GM12878 (cell line): ENCODE data around the gene TMEM72.

Experiments
- ASH2L ChIP-seq: fragments of 300-600, 200-600 bp; sonication (generic); IDR thresholded peaks from 2 replicates; pipeline ENCODE4 v1.6.1; 2017; ENCODE audit warnings: low read depth, mild to moderate bottlenecking, borderline replicate concordance
- ATF2 ChIP-seq: IDR thresholded peaks from 2 replicates; pipeline ENCODE4 v1.6.1; 2012; ENCODE audit warnings: low read length, inconsistent platforms
- BCL3 ChIP-seq: IDR thresholded peaks from 2 replicates; pipeline ENCODE4 v1.6.1; 2011; ENCODE audit warnings: borderline replicate concordance, low read depth, mild to moderate bottlenecking, moderate library complexity, low read length; ENCODE audit not compliant: insufficient read depth, poor library complexity, severe bottlenecking
- CHD2 ChIP-seq: IDR thresholded peaks from 2 replicates; pipeline ENCODE4 v1.6.1; 2011; ENCODE audit warnings: low read depth, low read length, improper control_type of control experiment, borderline replicate concordance
- CTCF ChIP-seq, 3 experiments: IDR thresholded peaks in 2 of 3; conservative IDR thresholded peaks in 1 of 3; 2 replicates each; pipeline ENCODE4 v1.5.1; 2011; ENCODE audit warnings: low read depth in 3 of 3, low read length in 3 of 3, mild to moderate bottlenecking in 3 of 3, control low read depth in 2 of 3, moderate library complexity in 2 of 3, inconsistent platforms in 1 of 3, mixed read lengths in 1 of 3; ENCODE audit not compliant: control insufficient read depth in 2 of 3, insufficient read depth in 1 of 3; ENCODE audit errors: extremely low read depth in 1 of 3
- FOS ChIP-seq: IDR thresholded peaks from 3 replicates; pipeline ENCODE4 v1.6.1; 2011; ENCODE audit warnings: borderline replicate concordance; ENCODE audit not compliant: insufficient read length; ENCODE audit errors: extremely low read depth
- HCFC1 ChIP-seq: fragments of 150-350 bp; IDR thresholded peaks from 2 replicates; pipeline ENCODE4 v1.6.1; 2014; ENCODE audit warnings: low read length
- NFYB ChIP-seq: IDR thresholded peaks from 2 replicates; pipeline ENCODE4 v1.6.1; 2011; ENCODE audit warnings: low read depth, mild to moderate bottlenecking, low read length, improper control_type of control experiment, moderate library complexity; ENCODE audit not compliant: insufficient read depth
- PBX3 ChIP-seq: IDR thresholded peaks from 2 replicates; pipeline ENCODE4 v1.6.1; 2011; ENCODE audit warnings: mild to moderate bottlenecking, low read depth, low read length, moderate library complexity; ENCODE audit not compliant: insufficient replicate concordance
- POLR2AphosphoS5 ChIP-seq: IDR thresholded peaks from 2 replicates; pipeline ENCODE4 v1.6.1; 2011; ENCODE audit warnings: mild to moderate bottlenecking, low read length, inconsistent platforms
- RAD21 ChIP-seq: IDR thresholded peaks from 2 replicates; pipeline ENCODE4 v1.6.1; 2011; ENCODE audit warnings: mild to moderate bottlenecking, low read depth, low read length, moderate library complexity; ENCODE audit not compliant: insufficient read depth
- STAT1 ChIP-seq: fragments of 450-650 bp; conservative IDR thresholded peaks from 2 replicates; pipeline ENCODE4 v1.6.1; 2014; ENCODE audit warnings: antibody characterized with exemption, mild to moderate bottlenecking
- ZNF384 ChIP-seq: IDR thresholded peaks from 2 replicates; pipeline ENCODE4 v1.6.1; 2012; ENCODE audit warnings: low read depth, mild to moderate bottlenecking, low read length, improper control_type of control experiment, borderline replicate concordance

DNA sequence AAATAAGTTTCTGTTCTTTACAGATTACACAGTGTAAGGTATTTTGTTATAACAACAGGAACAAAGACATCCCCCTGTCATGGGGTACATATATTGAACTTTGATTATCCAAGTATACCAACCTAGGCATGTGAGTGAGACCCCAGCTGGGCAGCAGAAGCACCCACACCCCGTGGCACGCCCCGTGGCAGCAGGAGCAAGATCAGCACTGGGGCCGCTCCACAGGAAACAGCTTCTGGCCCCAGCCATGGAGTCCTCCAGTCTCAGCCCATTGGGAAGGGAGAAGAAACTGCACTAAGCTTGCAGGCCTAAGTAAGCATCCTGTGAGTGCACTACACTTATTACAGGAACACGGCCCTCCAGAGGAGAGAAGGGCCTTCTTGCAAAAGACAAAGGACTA, 24.2 kb upstream of the TMEM72 start:
- TF ChIP-seq ATF2 (no peak), ZNF384 (no peak), CHD2 (no peak), POLR2AphosphoS5 (no peak), HCFC1 (no peak), BCL3 (no peak), RAD21 (no peak), STAT1 (no peak), NFYB (no peak), ASH2L (no peak), PBX3 (no peak), CTCF (IDR thresholded peaks at IDR 0.05 in 2 of 3, conservative IDR thresholded peaks at IDR 0.05 in 1 of 3; ENCODE audit: control insufficient read depth in 2 of 3, extremely low read depth in 1 of 3, insufficient read depth in 1 of 3, low read depth in 3 of 3, low read length in 3 of 3) (no peak), FOS (no peak)
